Measurements from ENCODE around the gene HHIPL1. TPM values are rescaled to one million over a fixed set of nuclear protein-coding genes. Genes with fewer than 3 reads are reported as not detected.

HHIPL1 gene
- total and polyA plus RNA-seq, 4 experiments from 2014 or later, result 0.35 to 0.42 TPM; not detected in 2

- POLR2A ChIA-PET (ENCODE audit: partially characterized antibody), result no interaction called here
- CTCF ChIA-PET (ENCODE audit: partially characterized antibody), result interaction anchor here (1.8 kb wide), 1 partner anchor 13 kb away, joined by 5 read pairs; no protein-coding TSS in a partner anchor
- no peak overlapping the region for H3K4me3 Mint-ChIP-seq
Measured at GRCh38 chr14:99700379-99700778, 55.5 kb downstream of the HHIPL1 start.

GRCh38 chr14:99701260-99701659 is 56.3 kb downstream of the HHIPL1 start:
- Histone ChIP-seq H3K27ac (ENCODE audit: low read depth, low read length) (no peak overlapping the region), H3K4me1 (ENCODE audit: insufficient read depth, low read length) (no peaks in the 10 kb centered on the region), H3K9me3 (ENCODE audit: control insufficient read depth in 1 of 2, low read length in 2 of 2) (peaks cover 0 to 9% of the 10 kb centered on the region in 2 donors), H3K27me3 (ENCODE audit: insufficient read depth, low read length) (no peaks in the 10 kb centered on the region), H3K4me3 (ENCODE audit: low read length in 2 of 2) (no peak overlapping the region), H3K36me3 (ENCODE audit: insufficient read depth, low read length) (no peaks in the 10 kb centered on the region)
- Mint-ChIP-seq H3K27ac (no peak overlapping the region), H3K4me3 (no peak overlapping the region), H3K36me3 (peaks cover 0 to 19% of the 10 kb centered on the region in 2 donors), H3K4me1 (peaks cover 2 to 14% (median 6%) of the 10 kb centered on the region in 4 donors), H3K27me3 (peaks cover 3 to 8% of the 10 kb centered on the region in 2 donors), H3K9me3 (peaks cover 0 to 27% (median 20%) of the 10 kb centered on the region in 8 donors)
- DNase-seq, result no peak
- POLR2A ChIA-PET (ENCODE audit: partially characterized antibody), result no interaction called here
- intact Hi-C loops (cut with micrococcal nuclease), result no loop called here
- CTCF ChIA-PET (ENCODE audit: partially characterized antibody), result interaction anchor here (1.8 kb wide), 1 partner anchor 14 kb away, joined by 5 read pairs; no protein-coding TSS in a partner anchor

More at GRCh38 chr14:99700379-99700778, 55.5 kb downstream of the HHIPL1 start:
- peaks cover 1 to 6% of the 10 kb centered on the region in 2 donors for H3K27me3 Mint-ChIP-seq
- Histone ChIP-seq H3K27me3 (ENCODE audit: insufficient read depth, low read length) (no peaks in the 10 kb centered on the region), H3K27ac (ENCODE audit: low read depth, low read length) (no peak overlapping the region), H3K9me3 (ENCODE audit: control insufficient read depth in 1 of 2, low read length in 2 of 2) (peaks cover 0 to 9% of the 10 kb centered on the region in 2 donors), H3K36me3 (ENCODE audit: insufficient read depth, low read length) (no peaks in the 10 kb centered on the region), H3K4me1 (ENCODE audit: insufficient read depth, low read length) (no peaks in the 10 kb centered on the region), H3K4me3 (ENCODE audit: low read length in 2 of 2) (no peak overlapping the region)
- no peak overlapping the region for H3K27ac Mint-ChIP-seq
- DNase-seq, result no peak
- intact Hi-C loops (cut with micrococcal nuclease), result no loop called here
- H3K9me3 Mint-ChIP-seq, result peaks cover 0 to 27% (median 20%) of the 10 kb centered on the region in 8 donors
- H3K4me1 Mint-ChIP-seq, result peaks cover 2 to 14% (median 6%) of the 10 kb centered on the region in 4 donors
- peaks cover 0 to 19% of the 10 kb centered on the region in 2 donors for H3K36me3 Mint-ChIP-seq

GRCh38 chr14:99702115-99702514 is 57.2 kb downstream of the HHIPL1 start:
- H3K27me3 ChIP-seq (ENCODE audit: insufficient read depth, low read length), result no peaks in the 10 kb centered on the region
- peaks cover 0 to 9% of the 10 kb centered on the region in 2 donors for H3K9me3 ChIP-seq (ENCODE audit: control insufficient read depth in 1 of 2, low read length in 2 of 2)
- Mint-ChIP-seq H3K4me3 (no peak overlapping the region), H3K36me3 (peaks cover 0 to 19% of the 10 kb centered on the region in 2 donors), H3K9me3 (peaks cover 0 to 27% (median 22%) of the 10 kb centered on the region in 8 donors), H3K4me1 (peaks cover 2 to 14% (median 6%) of the 10 kb centered on the region in 4 donors), H3K27ac (no peak overlapping the region), H3K27me3 (peaks cover 5 to 8% of the 10 kb centered on the region in 2 donors)
- no peaks in the 10 kb centered on the region for H3K4me1 ChIP-seq (ENCODE audit: insufficient read depth, low read length)
- no peak overlapping the region for H3K4me3 ChIP-seq (ENCODE audit: low read length in 2 of 2)
- H3K27ac ChIP-seq (ENCODE audit: low read depth, low read length), result no peak overlapping the region
- no peak for DNase-seq
- ChIA-PET POLR2A (ENCODE audit: partially characterized antibody) (no interaction called here), CTCF (ENCODE audit: partially characterized antibody) (interaction anchor here (1.8 kb wide), 1 partner anchor 14 kb away, joined by 5 read pairs; no protein-coding TSS in a partner anchor)
- intact Hi-C loops (cut with micrococcal nuclease), result no loop called here
- H3K36me3 ChIP-seq (ENCODE audit: insufficient read depth, low read length), result no peaks in the 10 kb centered on the region

GRCh38 chr14:99703381-99703780 is 58.5 kb downstream of the HHIPL1 start:
- peaks cover 0 to 19% of the 10 kb centered on the region in 2 donors for H3K36me3 Mint-ChIP-seq
- intact Hi-C loops (cut with micrococcal nuclease), result no loop called here
- no peak for DNase-seq
- Histone ChIP-seq H3K27me3 (ENCODE audit: insufficient read depth, low read length) (no peaks in the 10 kb centered on the region), H3K27ac (ENCODE audit: low read depth, low read length) (no peak overlapping the region), H3K4me3 (ENCODE audit: low read length in 2 of 2) (no peak overlapping the region), H3K4me1 (ENCODE audit: insufficient read depth, low read length) (no peaks in the 10 kb centered on the region), H3K9me3 (ENCODE audit: control insufficient read depth in 1 of 2, low read length in 2 of 2) (peaks cover 0 to 9% of the 10 kb centered on the region in 2 donors), H3K36me3 (ENCODE audit: insufficient read depth, low read length) (no peaks in the 10 kb centered on the region)
- H3K4me1 Mint-ChIP-seq, result peaks cover 2 to 14% (median 6%) of the 10 kb centered on the region in 4 donors
- ChIA-PET CTCF (ENCODE audit: partially characterized antibody) (no interaction called here), POLR2A (ENCODE audit: partially characterized antibody) (no interaction called here)
- peaks cover 0 to 27% (median 22%) of the 10 kb centered on the region in 8 donors for H3K9me3 Mint-ChIP-seq
- H3K27ac Mint-ChIP-seq, result no peak overlapping the region
- peaks cover 7 to 8% of the 10 kb centered on the region in 2 donors for H3K27me3 Mint-ChIP-seq
- no peak overlapping the region for H3K4me3 Mint-ChIP-seq

GRCh38 chr14:99704037-99704436 is 59.1 kb downstream of the HHIPL1 start:
- Mint-ChIP-seq H3K4me1 (peaks cover 1 to 10% (median 4%) of the 10 kb centered on the region in 4 donors), H3K4me3 (no peak overlapping the region), H3K27me3 (peaks cover 7 to 8% of the 10 kb centered on the region in 2 donors), H3K27ac (no peak overlapping the region), H3K9me3 (peaks cover 0 to 27% (median 22%) of the 10 kb centered on the region in 8 donors), H3K36me3 (peaks cover 0 to 19% of the 10 kb centered on the region in 2 donors)
- no peak for DNase-seq
- no peaks in the 10 kb centered on the region for H3K36me3 ChIP-seq (ENCODE audit: insufficient read depth, low read length)
- H3K4me3 ChIP-seq (ENCODE audit: low read length in 2 of 2), result no peak overlapping the region
- H3K27ac ChIP-seq (ENCODE audit: low read depth, low read length), result no peak overlapping the region
- peaks cover 0 to 9% of the 10 kb centered on the region in 2 donors for H3K9me3 ChIP-seq (ENCODE audit: control insufficient read depth in 1 of 2, low read length in 2 of 2)
- POLR2A ChIA-PET (ENCODE audit: partially characterized antibody), result no interaction called here
- CTCF ChIA-PET (ENCODE audit: partially characterized antibody), result no interaction called here
- intact Hi-C loops (cut with micrococcal nuclease), result no loop called here
- H3K4me1 ChIP-seq (ENCODE audit: insufficient read depth, low read length), result no peaks in the 10 kb centered on the region
- H3K27me3 ChIP-seq (ENCODE audit: insufficient read depth, low read length), result no peaks in the 10 kb centered on the region

GRCh38 chr14:99706107-99706900 is 61.4 kb downstream of the HHIPL1 start:
- Histone ChIP-seq H3K4me1 (ENCODE audit: insufficient read depth, low read length) (no peaks in the 10 kb centered on the region), H3K36me3 (ENCODE audit: insufficient read depth, low read length) (no peaks in the 10 kb centered on the region), H3K27me3 (ENCODE audit: insufficient read depth, low read length) (no peaks in the 10 kb centered on the region), H3K4me3 (ENCODE audit: low read length in 2 of 2) (no peak overlapping the region), H3K27ac (ENCODE audit: low read depth, low read length) (no peak overlapping the region), H3K9me3 (ENCODE audit: control insufficient read depth in 1 of 2, low read length in 2 of 2) (peaks cover 0 to 9% of the 10 kb centered on the region in 2 donors)
- no peaks in the 10 kb centered on the region for H3K4me1 Mint-ChIP-seq
- no peak for DNase-seq
- H3K9me3 Mint-ChIP-seq, result peaks cover 0 to 27% (median 22%) of the 10 kb centered on the region in 8 donors
- no peak overlapping the region for H3K4me3 Mint-ChIP-seq
- ChIA-PET POLR2A (ENCODE audit: partially characterized antibody) (no interaction called here), CTCF (ENCODE audit: partially characterized antibody) (interaction anchor here (1.3 kb wide), 1 partner anchor 180 kb away, joined by 3 read pairs; no protein-coding TSS in a partner anchor)
- peaks cover 3 to 5% of the 10 kb centered on the region in 2 donors for H3K27me3 Mint-ChIP-seq
- peaks cover 0 to 19% of the 10 kb centered on the region in 2 donors for H3K36me3 Mint-ChIP-seq
- intact Hi-C loops (cut with micrococcal nuclease), result no loop called here
- H3K27ac Mint-ChIP-seq, result no peak overlapping the region

GRCh38 chr14:99707420-99707819 is 62.5 kb downstream of the HHIPL1 start:
- DNase-seq, result no peak
- ChIA-PET CTCF (ENCODE audit: partially characterized antibody) (no interaction called here), POLR2A (ENCODE audit: partially characterized antibody) (no interaction called here)
- Mint-ChIP-seq H3K27me3 (peaks cover 6 to 8% of the 10 kb centered on the region in 2 donors), H3K36me3 (peaks cover 0 to 14% of the 10 kb centered on the region in 2 donors), H3K4me1 (no peaks in the 10 kb centered on the region), H3K9me3 (peaks cover 0 to 22% (median 18%) of the 10 kb centered on the region in 8 donors), H3K4me3 (no peak overlapping the region), H3K27ac (no peak overlapping the region)
- no peaks in the 10 kb centered on the region for H3K27me3 ChIP-seq (ENCODE audit: insufficient read depth, low read length)
- H3K9me3 ChIP-seq (ENCODE audit: control insufficient read depth in 1 of 2, low read length in 2 of 2), result peaks cover 0 to 9% of the 10 kb centered on the region in 2 donors
- no peak overlapping the region for H3K27ac ChIP-seq (ENCODE audit: low read depth, low read length)
- no peak overlapping the region for H3K4me3 ChIP-seq (ENCODE audit: low read length in 2 of 2)
- intact Hi-C loops (cut with micrococcal nuclease), result no loop called here
- H3K4me1 ChIP-seq (ENCODE audit: insufficient read depth, low read length), result no peaks in the 10 kb centered on the region
- H3K36me3 ChIP-seq (ENCODE audit: insufficient read depth, low read length), result no peaks in the 10 kb centered on the region
